GM08714 (cell line): Measurements from ENCODE around the gene MRPL20.

ENCODE experiments used
- H3K4me3 ChIP-seq: fragments of 200-500 bp; sonication (Bioruptor generic); 2 replicates; pipeline ENCODE4 v1.5.1; 2014; ENCODE audit warnings: mild to moderate bottlenecking, low read length, inconsistent platforms
- ZNF274 ChIP-seq: IDR thresholded peaks from 2 replicates; pipeline ENCODE4 v1.6.1; 2012; ENCODE audit warnings: mild to moderate bottlenecking, low read depth, low read length

The MRPL20 gene

GRCh38 chr1:1354271-1355247 is 52.5 kb downstream of the MRPL20 start:
- no peak for TF ChIP-seq ZNF274
- no peak overlapping the region for H3K4me3 ChIP-seq

- no peak overlapping the region for H3K4me3 ChIP-seq
- TF ChIP-seq ZNF274: no peak
These were observed 53.5 kb downstream of the MRPL20 start for GRCh38 chr1:1353389-1354151.

- no peak overlapping the region for H3K4me3 ChIP-seq
- TF ChIP-seq ZNF274: no peak
These were observed 54.2 kb downstream of the MRPL20 start for GRCh38 chr1:1352786-1353388.
